Hematopoietic multipotent progenitor cell treated with erythropoietin and hydrocortisone succinate and interleukin-3 and kit ligand, for 4 days (in vitro differentiated cells): ENCODE results near the gene TACR1.
A peak's percentile ranks its signal among the peaks of the same experiment; 100 is the strongest.

Experiments
- DNase-seq: peaks from one replicate; pipeline ENCODE4 v3.0.0-alpha.2; 2015

Gene TACR1

GRCh38 chr2:75045526-75046050, 153.7 kb downstream of the TACR1 start:
- no peak for DNase-seq

GRCh38 chr2:75044291-75044690, 155.0 kb downstream of the TACR1 start:
- no peak for DNase-seq

GRCh38 chr2:75042823-75043222, 156.5 kb downstream of the TACR1 start:
- no peak for DNase-seq

GRCh38 chr2:75041731-75042600, 157.4 kb downstream of the TACR1 start:
- no peak for DNase-seq

- DNase-seq = no peak
Observed at GRCh38 chr2:75041226-75041625, 158.1 kb downstream of the TACR1 start.

GRCh38 chr2:75035444-75036353, 163.6 kb downstream of the TACR1 start:
- DNase-seq = peak; percentile 16

GRCh38 chr2:75033516-75033915, 165.8 kb downstream of the TACR1 start:
- DNase-seq = peak; percentile 42

GRCh38 chr2:75031906-75032803, 167.2 kb downstream of the TACR1 start:
- no peak for DNase-seq

GRCh38 chr2:75031171-75031570, 168.1 kb downstream of the TACR1 start:
- DNase-seq = no peak

GRCh38 chr2:75030218-75031009, 168.9 kb downstream of the TACR1 start:
- no peak for DNase-seq

GRCh38 chr2:75027886-75028285, 171.4 kb downstream of the TACR1 start:
- DNase-seq = no peak

GRCh38 chr2:75025633-75026380, 173.5 kb downstream of the TACR1 start:
- no peak for DNase-seq

GRCh38 chr2:75025216-75025615, 174.1 kb downstream of the TACR1 start:
- no peak for DNase-seq

- DNase-seq = no peak
Observed at GRCh38 chr2:75023666-75024455, 175.5 kb downstream of the TACR1 start.

- no peak for DNase-seq
Observed at GRCh38 chr2:75022516-75022915, 176.8 kb downstream of the TACR1 start.

GRCh38 chr2:75021672-75022071, 177.6 kb downstream of the TACR1 start:
- no peak for DNase-seq

GRCh38 chr2:75020476-75020875, 178.8 kb downstream of the TACR1 start:
- no peak for DNase-seq

GRCh38 chr2:75019790-75020189, 179.5 kb downstream of the TACR1 start:
- DNase-seq = no peak

GRCh38 chr2:75018162-75018561, 181.2 kb downstream of the TACR1 start:
- no peak for DNase-seq

- DNase-seq = no peak
Observed at GRCh38 chr2:75012080-75012479, 187.2 kb downstream of the TACR1 start.
